IPS-15b (cell line): ENCODE measurements around the gene PDZRN3.
A peak's percentile ranks its signal among the peaks of the same experiment; 100 is the strongest.

ENCODE experiments used
- H3K27me3 ChIP-seq: one replicate; pipeline ENCODE4 v1.6.1; 2013; ENCODE audit warnings: low read length; ENCODE audit not compliant: control insufficient read depth, insufficient read depth
- H3K36me3 ChIP-seq: one replicate; pipeline ENCODE4 v1.6.1; 2013; ENCODE audit warnings: low read length; ENCODE audit not compliant: control insufficient read depth, insufficient read depth
- H3K4me1 ChIP-seq: one replicate; pipeline ENCODE4 v1.6.1; 2013; ENCODE audit warnings: mild to moderate bottlenecking, low read length; ENCODE audit not compliant: control insufficient read depth, insufficient read depth
- H3K4me3 ChIP-seq: one replicate; pipeline ENCODE4 v1.5.1; 2013; ENCODE audit warnings: low read depth, low read length
- H3K9ac ChIP-seq: one replicate; pipeline ENCODE4 v1.6.1; 2013; ENCODE audit warnings: low read depth, mild to moderate bottlenecking, low read length
- H3K9me3 ChIP-seq: one replicate; pipeline ENCODE4 v1.6.1; 2013; ENCODE audit warnings: mild to moderate bottlenecking, low read length; ENCODE audit not compliant: control insufficient read depth, insufficient read depth

Gene PDZRN3

DNA sequence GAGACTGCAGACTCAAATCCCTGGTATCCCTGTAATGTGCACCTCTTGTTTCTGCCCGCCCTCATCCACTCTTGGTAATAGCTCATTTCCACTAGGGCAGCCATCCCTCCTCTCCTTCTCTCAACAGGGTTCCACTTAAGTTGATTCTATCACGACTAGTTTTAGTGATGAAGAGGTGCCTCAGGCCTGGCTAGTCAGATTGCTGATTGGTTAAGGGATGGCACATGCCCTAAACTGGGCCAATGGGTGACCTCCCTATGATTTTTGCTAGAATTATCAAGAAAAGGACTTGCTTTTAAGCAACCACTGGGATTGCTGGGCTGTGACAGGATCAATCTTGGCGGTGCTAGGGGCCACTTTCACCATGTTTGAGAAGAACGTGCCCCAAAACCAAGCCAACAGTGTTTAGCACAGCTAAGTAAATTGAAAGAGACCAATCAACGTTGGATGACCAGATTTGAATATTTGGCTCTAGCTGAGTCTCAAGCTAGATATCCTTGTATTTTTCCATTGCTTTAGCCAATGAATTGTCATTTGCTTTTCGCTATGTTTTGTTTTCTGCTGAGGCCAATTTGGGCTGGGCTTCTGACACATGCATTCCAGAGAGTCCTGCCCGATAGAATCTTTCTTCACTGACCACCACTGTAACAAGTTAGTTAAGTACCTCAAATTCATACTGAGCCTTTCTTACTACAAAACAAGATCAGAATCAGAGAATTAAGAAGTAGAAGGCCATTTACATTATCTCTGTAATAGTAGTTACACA, 131.0 kb downstream of the PDZRN3 start:
- H3K4me3 ChIP-seq, result no peak overlapping the region
- peaks cover 6% of the 10 kb centered on the region for H3K4me1 ChIP-seq
- no peaks in the 10 kb centered on the region for H3K27me3 ChIP-seq
- no peaks in the 10 kb centered on the region for H3K36me3 ChIP-seq
- no peaks in the 10 kb centered on the region for H3K9me3 ChIP-seq
- no peak overlapping the region for H3K9ac ChIP-seq

DNA sequence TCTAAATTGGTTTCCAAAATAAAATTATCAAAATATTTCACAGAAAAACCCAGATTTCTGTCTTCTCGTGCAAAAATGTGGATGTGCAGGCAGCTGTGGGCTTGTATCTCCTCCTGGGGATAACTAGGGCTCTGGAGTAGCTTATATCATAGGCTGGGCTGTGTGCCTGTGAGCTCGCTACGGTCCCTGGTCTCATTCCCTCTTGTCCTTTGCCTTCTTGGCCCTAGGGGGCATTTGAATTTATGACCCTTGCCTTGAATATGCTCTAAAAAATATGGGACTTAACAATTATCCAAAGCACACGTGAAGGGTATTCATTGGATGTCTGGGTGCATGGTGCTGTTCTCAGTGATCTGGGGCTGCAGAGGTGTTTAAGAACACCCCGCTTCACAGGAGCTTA, 132.6 kb downstream of the PDZRN3 start:
- H3K27me3 ChIP-seq, result no peaks in the 10 kb centered on the region
- no peaks in the 10 kb centered on the region for H3K9me3 ChIP-seq
- peaks cover 6% of the 10 kb centered on the region for H3K4me1 ChIP-seq
- H3K9ac ChIP-seq, result peak overlapping the region; percentile 16
- H3K4me3 ChIP-seq, result no peak overlapping the region
- H3K36me3 ChIP-seq, result no peaks in the 10 kb centered on the region

DNA sequence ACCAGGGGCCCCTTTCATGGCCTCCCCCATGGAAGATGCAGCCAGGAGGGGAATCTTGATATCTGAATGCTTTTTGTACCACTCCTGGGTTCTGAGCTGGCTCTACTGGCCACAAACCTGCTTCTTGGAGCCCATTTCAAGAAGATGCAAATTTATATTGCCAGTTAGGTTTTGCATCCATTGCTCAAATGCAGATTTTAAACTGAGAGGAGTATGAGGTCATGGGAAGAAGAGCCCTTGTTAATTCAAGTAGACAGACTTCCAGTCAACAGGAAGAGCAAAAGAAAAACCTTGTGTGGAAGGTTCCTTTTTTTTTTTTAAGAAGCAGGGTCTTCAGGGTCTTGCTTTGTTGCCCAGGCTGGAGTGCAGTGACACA, 133.5 kb downstream of the PDZRN3 start:
- Histone ChIP-seq H3K36me3 (no peaks in the 10 kb centered on the region), H3K9ac (no peak overlapping the region), H3K9me3 (no peaks in the 10 kb centered on the region), H3K27me3 (no peaks in the 10 kb centered on the region), H3K4me3 (no peak overlapping the region), H3K4me1 (peaks cover 6% of the 10 kb centered on the region)

DNA sequence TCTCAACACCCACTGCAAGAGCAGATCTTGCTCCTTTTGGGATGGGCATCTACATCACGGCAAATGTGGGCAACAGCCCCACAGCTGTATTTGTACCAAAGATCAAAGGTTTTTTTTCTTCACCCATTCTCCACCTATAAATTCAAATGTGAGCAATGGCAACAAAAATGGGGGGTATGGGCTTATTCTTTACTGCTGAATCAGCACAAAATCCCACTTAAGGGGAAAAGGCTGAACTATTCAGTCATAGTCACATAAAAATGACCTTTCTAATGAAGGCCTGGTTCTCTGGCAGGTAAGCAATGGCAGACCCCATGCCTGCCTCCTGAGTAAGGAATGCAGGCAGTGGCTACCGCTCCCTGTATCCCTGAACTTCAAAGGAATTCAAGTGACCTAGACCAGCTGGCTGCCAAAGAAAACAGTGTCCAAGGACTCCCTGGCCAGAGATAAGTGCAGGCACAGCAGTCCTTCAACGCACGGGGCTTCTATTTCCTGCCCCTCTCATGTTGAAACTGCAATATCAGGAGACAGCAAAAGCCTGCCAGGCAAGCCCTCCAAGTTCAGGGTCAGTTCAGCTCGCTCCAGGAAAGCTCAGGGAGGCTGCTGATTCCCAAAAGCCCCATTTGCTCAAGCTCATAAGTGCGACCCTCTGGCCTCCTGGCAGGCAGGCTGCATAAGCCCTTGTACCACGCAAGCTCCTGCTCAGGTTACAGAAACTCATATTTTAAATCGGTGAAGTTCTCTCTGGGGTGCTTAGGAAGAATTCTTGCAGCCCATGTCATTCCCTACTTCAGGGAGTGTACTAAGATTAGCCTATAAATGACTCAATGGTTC, 134.1 kb downstream of the PDZRN3 start:
- Histone ChIP-seq H3K9ac (no peak overlapping the region), H3K4me1 (peaks cover 11% of the 10 kb centered on the region), H3K4me3 (no peak overlapping the region), H3K27me3 (no peaks in the 10 kb centered on the region), H3K9me3 (no peaks in the 10 kb centered on the region), H3K36me3 (no peaks in the 10 kb centered on the region)

DNA sequence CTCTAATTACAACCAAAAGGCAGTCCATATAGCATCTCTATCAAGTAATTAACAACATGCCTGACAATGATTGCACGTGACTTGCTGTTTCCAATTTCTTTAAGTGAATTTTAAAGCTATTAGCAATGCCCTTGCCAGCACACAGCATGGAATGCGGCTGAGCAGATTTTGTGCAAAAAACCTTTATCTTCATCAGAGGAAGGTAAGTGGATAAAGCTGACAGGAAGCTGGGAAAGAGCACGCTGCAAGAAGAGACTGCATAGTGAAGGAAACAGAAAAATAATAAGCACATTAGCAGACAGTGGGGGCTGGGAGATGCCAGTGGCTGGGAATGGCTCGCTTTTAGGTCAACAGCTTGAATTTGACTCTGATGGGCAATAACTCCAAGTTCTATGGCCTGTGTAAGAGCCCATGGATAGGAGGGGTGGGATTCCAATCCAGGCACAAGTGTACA, 138.8 kb downstream of the PDZRN3 start:
- H3K4me1 ChIP-seq, result peaks cover 18% of the 10 kb centered on the region
- no peak overlapping the region for H3K9ac ChIP-seq
- no peaks in the 10 kb centered on the region for H3K36me3 ChIP-seq
- no peaks in the 10 kb centered on the region for H3K27me3 ChIP-seq
- no peak overlapping the region for H3K4me3 ChIP-seq
- H3K9me3 ChIP-seq, result no peaks in the 10 kb centered on the region

DNA sequence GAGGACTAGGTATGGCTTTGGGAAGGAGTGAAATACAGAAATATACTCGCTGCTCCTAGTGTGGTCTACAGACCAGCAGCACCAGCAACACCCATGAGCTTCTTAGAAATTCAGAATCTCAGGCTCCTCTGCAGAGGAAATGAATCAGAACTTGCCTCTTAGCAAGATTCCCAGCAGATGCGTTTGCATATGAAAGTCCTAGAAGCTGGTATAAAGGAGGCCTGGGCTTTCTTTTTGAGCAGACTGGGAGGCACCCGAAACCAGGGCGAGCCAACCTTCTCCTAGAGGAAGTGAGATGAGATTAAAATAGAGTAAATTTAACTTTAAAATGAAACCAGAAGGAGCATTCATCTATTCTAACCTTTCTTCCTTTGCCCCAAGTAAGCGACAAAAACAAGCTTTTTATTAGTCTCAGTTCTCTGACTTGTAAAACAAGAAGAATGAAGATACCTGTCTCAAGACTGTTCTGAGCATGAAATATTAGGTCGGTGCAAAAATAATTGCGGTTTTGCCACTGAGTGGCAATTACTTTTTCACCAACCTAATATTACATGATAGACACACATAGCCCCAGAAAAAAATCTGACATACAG, 140.0 kb downstream of the PDZRN3 start:
- peaks cover 13% of the 10 kb centered on the region for H3K4me1 ChIP-seq

DNA sequence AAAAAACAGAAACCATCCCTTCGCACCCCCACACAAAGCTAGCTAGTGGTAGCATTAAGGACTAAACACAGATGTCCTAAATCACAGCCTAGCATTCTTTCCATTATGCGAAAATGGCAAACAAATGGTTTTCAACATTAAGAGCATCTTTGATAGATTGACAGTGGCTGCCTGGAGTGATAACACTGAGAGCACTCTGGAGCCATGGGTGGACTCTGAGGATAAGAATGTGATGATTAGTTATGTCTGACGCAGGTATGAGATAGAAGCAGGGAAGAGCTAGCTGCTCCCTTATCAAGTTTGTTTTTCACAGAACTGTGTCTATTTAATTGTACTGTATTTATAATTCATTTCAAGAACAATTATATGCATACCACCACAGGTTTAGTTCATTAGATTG, 142.9 kb downstream of the PDZRN3 start:
- Histone ChIP-seq H3K4me1 (peaks cover 13% of the 10 kb centered on the region), H3K9ac (no peak overlapping the region), H3K36me3 (no peaks in the 10 kb centered on the region), H3K4me3 (no peak overlapping the region), H3K27me3 (no peaks in the 10 kb centered on the region), H3K9me3 (no peaks in the 10 kb centered on the region)

More for the DNA sequence above, 140.0 kb downstream of the PDZRN3 start:
- H3K36me3 ChIP-seq, result no peaks in the 10 kb centered on the region
- H3K27me3 ChIP-seq, result no peaks in the 10 kb centered on the region
- no peak overlapping the region for H3K9ac ChIP-seq
- H3K9me3 ChIP-seq, result no peaks in the 10 kb centered on the region
- peak overlapping the region; percentile 6 for H3K4me3 ChIP-seq

DNA sequence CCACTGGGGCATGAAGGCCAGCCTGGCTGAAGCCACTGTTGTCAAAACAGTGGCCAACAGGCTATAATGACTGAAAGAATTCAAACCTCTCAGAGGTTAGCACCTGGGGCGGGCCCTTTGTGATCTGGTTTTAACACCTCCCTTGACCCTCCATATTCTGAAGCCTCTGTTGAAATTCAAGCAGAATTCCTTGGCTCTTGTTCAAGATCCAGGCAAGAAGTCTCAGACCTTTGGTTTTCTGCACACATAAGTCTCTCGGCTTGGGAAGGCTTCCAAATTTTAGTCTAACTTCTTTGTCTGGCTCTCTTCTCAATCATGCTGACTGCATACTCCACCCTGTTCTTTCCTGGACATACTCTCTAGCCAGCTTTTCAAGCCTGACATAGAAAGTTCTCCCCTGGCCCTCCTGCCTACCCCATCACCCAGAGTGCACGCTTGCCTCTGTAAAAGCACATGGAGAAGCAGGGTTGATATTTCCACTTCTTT, 144.5 kb downstream of the PDZRN3 start:
- Histone ChIP-seq H3K36me3 (no peaks in the 10 kb centered on the region), H3K4me1 (peaks cover 6% of the 10 kb centered on the region), H3K27me3 (no peaks in the 10 kb centered on the region), H3K4me3 (no peak overlapping the region), H3K9ac (no peak overlapping the region), H3K9me3 (no peaks in the 10 kb centered on the region)

DNA sequence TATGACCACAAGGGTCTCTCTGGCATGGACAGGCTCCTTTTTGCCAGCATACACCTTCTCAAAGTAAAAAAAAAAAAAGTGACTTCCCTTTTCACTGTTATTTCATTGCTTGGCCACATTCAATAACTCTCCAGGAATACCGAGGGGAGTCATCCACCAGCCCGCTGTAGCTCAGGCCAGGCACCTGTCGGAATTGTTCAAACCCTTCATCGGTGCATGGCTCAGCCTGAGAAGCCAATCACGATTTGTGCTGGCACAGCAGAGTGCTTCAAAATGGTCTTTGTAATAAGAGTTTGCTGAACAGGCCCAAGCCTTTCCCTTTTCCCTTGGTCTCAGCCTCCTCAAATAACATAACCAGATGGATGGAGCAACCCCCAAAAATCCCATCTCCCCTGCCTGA, 145.4 kb downstream of the PDZRN3 start:
- Histone ChIP-seq H3K4me3 (no peak overlapping the region), H3K36me3 (no peaks in the 10 kb centered on the region), H3K27me3 (no peaks in the 10 kb centered on the region), H3K4me1 (peaks cover 3% of the 10 kb centered on the region), H3K9me3 (no peaks in the 10 kb centered on the region), H3K9ac (no peak overlapping the region)

DNA sequence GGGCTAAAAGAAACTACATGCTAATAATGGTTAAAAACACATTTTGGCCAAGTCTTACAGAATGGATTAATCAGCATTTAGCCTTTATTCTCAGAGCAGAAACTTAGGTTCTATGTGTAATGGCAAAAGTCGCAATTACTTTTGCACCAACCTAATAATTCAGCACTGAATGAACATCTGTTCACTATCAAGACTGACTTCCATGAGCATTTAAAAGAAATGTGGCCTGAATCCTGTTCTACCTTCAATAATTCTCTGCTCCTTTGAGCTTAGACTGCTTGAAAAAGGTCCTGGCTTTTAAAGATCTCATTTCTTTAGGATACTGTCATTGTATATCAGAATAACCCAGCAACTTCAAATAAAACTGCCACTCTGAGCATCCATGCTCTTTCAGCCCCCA, 145.9 kb downstream of the PDZRN3 start:
- Histone ChIP-seq H3K27me3 (no peaks in the 10 kb centered on the region), H3K4me3 (no peak overlapping the region), H3K4me1 (no peaks in the 10 kb centered on the region), H3K9me3 (no peaks in the 10 kb centered on the region), H3K9ac (no peak overlapping the region), H3K36me3 (no peaks in the 10 kb centered on the region)

DNA sequence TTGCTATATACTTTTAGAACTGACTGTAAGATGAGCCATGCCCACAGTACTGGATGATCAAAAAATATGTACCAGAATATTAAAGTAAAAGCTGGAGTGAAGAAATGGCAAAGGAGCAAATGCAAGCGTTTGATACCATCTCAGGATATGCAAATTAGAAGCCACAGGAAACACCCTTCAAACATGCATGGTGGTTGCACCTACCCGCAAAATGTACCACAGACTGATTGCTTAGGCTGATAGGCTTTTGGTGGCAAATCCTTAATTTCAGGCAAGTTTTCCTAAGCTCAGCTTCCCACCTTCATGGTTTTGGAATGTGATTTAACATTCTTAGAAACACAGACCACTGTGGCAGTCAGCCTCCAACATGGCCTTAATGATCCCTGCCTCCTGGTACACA, 149.0 kb downstream of the PDZRN3 start:
- no peaks in the 10 kb centered on the region for H3K4me1 ChIP-seq
- no peaks in the 10 kb centered on the region for H3K27me3 ChIP-seq
- H3K4me3 ChIP-seq, result no peak overlapping the region
- H3K36me3 ChIP-seq, result no peaks in the 10 kb centered on the region
- no peaks in the 10 kb centered on the region for H3K9me3 ChIP-seq
- no peak overlapping the region for H3K9ac ChIP-seq
